K562 (cell line): Measurements from ENCODE around the gene SLC48A1. TPM values are rescaled to one million over a fixed set of nuclear protein-coding genes. Genes with fewer than 3 reads are reported as not detected.
A peak's percentile ranks its signal among the peaks of the same experiment; 100 is the strongest.

Experiments used
- ERF ChIP-seq: fragments of 450-650 bp; formaldehyde crosslinking; IDR thresholded peaks from 2 replicates; pipeline ENCODE4 v1.4.0; 2020; ENCODE audit warnings: mild to moderate bottlenecking, mixed read lengths
- HSF4 ChIP-seq: fragments of 250-450 bp; sonication (Bioruptor Pico); IDR thresholded peaks from 2 replicates; pipeline ENCODE4 v2.1.2; 2022; ENCODE audit warnings: mild to moderate bottlenecking, moderate library complexity, borderline replicate concordance
- MAFK ChIP-seq: IDR thresholded peaks from 2 replicates; pipeline ENCODE4 v1.6.1; 2011; ENCODE audit warnings: low read length, improper control_type of control experiment
- MECOM ChIP-seq: fragments of 250-450 bp; sonication (Bioruptor Pico); IDR thresholded peaks from 2 replicates; pipeline ENCODE4 v1.8.0; 2022; ENCODE audit warnings: inconsistent platforms
- MTA2 ChIP-seq: fragments of 450-650 bp; IDR thresholded peaks from 2 replicates; pipeline ENCODE4 v1.6.1; 2016; ENCODE audit warnings: low read depth
- MTF1 ChIP-seq: fragments of 250-450 bp; sonication (Bioruptor Pico); IDR thresholded peaks from 2 replicates; pipeline ENCODE4 v1.9.0; 2021; ENCODE audit warnings: moderate library complexity, mild to moderate bottlenecking, inconsistent platforms, borderline replicate concordance
- MYC ChIP-seq, 2 experiments: fragments of 250-450 bp in 1 of 2; sonication (Bioruptor Pico) in 1 of 2; IDR thresholded peaks; 2 replicates each; pipeline versions ENCODE4 v1.5.1 to v1.6.1; 2012 to 2021; ENCODE audit warnings: low read depth in 2 of 2, borderline replicate concordance in 1 of 2, improper control_type of control experiment in 1 of 2, low read length in 1 of 2, mild to moderate bottlenecking in 1 of 2, moderate library complexity in 1 of 2
- NCOA4 ChIP-seq: fragments of 450-650 bp; IDR thresholded peaks from 2 replicates; pipeline ENCODE4 v1.6.1; 2018; ENCODE audit warnings: mild to moderate bottlenecking; ENCODE audit not compliant: partially characterized antibody
- NFRKB ChIP-seq: fragments of 450-650 bp; IDR thresholded peaks from 2 replicates; pipeline ENCODE4 v1.6.1; 2016; ENCODE audit warnings: low read depth
- POLR2B ChIP-seq: fragments of 450-650 bp; IDR thresholded peaks from 2 replicates; pipeline ENCODE4 v1.6.1; 2018; ENCODE audit warnings: low read depth; ENCODE audit not compliant: partially characterized antibody
- RBM39 ChIP-seq: fragments of 200-400 bp; formaldehyde crosslinking; optimal IDR thresholded peaks from 2 replicates; pipeline ENCODE3; 2018; ENCODE audit warnings: low read depth, low read length
- ZNF146 ChIP-seq: IDR thresholded peaks from one replicate; pipeline ENCODE4 v1.6.1; 2018; ENCODE audit warnings: missing compliant biosample characterization; ENCODE audit not compliant: unreplicated experiment
- ZNF444 ChIP-seq: fragments of 250-450 bp; sonication (Bioruptor Pico); IDR thresholded peaks from 2 replicates; pipeline ENCODE4 v1.4.0; 2020; ENCODE audit warnings: mild to moderate bottlenecking, moderate library complexity
- polyA plus RNA-seq, 8 experiments: library from polyadenylated mRNA; depleted of rRNA in 4 of 8; stranded (reverse) in 5 of 8; unstranded in 3 of 8; fragments of >200 nt; fragmentation: Nextera tagmentation in 2 of 8; fragmentation: Illumina TruSeq in 1 of 8; extraction: Ambion mirVana in 2 of 8; extraction: Trizol in 1 of 8; gene quantifications; 2 replicates each; pipeline versions ENCODE4 v1.2.1 to v1.2.3, GENCODE V29; 2011 to 2014; ENCODE audit warnings: inconsistent platforms in 1 of 8, missing spikeins in 1 of 8
- total RNA-seq, 7 experiments: library from RNA; depleted of rRNA in 6 of 7; stranded (reverse); fragments of >200 nt in 6 of 7; fragmentation: Illumina TruSeq in 2 of 7; extraction: Trizol in 2 of 7; gene quantifications; 2 replicates each; pipeline versions ENCODE4 v1.2.1 to v1.2.3, GENCODE V29; 2011 to 2021; ENCODE audit warnings: low replicate concordance in 1 of 7
- TF ChIP-seq, protein P1 (sequence below), 2 experiments: fragments of 450-650 bp; IDR thresholded peaks; 2 replicates each; pipeline ENCODE4 v1.6.1; 2016; ENCODE audit warnings: mild to moderate bottlenecking in 2 of 2, borderline replicate concordance in 1 of 2, low read depth in 1 of 2, moderate library complexity in 1 of 2
- TF ChIP-seq, protein P2 (sequence below), 2 experiments: fragments of 450-650 bp; conservative IDR thresholded peaks; 2 replicates each; pipeline ENCODE4 v1.6.1; 2017; ENCODE audit warnings: mild to moderate bottlenecking in 2 of 2, moderate library complexity in 2 of 2
- TF ChIP-seq, protein P3 (sequence below): sonication (generic); formaldehyde crosslinking; IDR thresholded peaks from 2 replicates; pipeline ENCODE4 v1.8.0; 2022; ENCODE audit warnings: mild to moderate bottlenecking, missing genetic modification reagents
- TF ChIP-seq, protein P4 (sequence below): fragments of 250-450 bp; sonication (Bioruptor Pico); IDR thresholded peaks from 2 replicates; pipeline ENCODE4 v1.9.0; 2021; ENCODE audit warnings: mild to moderate bottlenecking

The SLC48A1 gene
- total and polyA plus RNA-seq, 9 of the 15 experiments (the other 6 are each of a cell fraction or from before 2014, with no cell fraction given) = 10.7 to 37.5 (median 18.7) TPM

DNA sequence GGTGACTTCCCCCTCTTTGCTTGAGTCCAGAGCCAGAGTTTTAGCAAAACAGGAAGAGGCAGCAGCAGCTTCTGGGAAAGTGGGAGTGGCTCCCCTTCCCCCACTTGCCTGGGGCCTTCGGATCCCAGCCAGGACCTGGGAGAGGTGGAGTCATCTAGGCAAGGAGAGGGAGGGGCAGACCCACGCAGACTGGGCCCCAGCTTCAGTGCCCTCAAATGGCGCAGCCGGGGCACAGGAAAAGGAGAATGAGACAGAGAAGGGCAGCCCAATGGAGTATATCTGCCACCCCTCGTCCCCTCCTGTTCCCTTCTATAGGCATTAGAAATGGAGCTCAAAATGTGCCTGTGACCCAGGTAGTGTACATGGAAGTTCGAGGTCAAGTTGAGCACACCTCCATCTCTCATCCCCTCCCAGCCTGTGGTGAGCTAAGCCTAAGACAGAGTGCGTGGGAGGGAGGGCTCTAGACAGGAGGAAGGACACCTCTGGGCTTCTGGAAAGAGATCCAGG is 56.0 kb downstream of the SLC48A1 start (continued):
- TF ChIP-seq, protein P1, sequence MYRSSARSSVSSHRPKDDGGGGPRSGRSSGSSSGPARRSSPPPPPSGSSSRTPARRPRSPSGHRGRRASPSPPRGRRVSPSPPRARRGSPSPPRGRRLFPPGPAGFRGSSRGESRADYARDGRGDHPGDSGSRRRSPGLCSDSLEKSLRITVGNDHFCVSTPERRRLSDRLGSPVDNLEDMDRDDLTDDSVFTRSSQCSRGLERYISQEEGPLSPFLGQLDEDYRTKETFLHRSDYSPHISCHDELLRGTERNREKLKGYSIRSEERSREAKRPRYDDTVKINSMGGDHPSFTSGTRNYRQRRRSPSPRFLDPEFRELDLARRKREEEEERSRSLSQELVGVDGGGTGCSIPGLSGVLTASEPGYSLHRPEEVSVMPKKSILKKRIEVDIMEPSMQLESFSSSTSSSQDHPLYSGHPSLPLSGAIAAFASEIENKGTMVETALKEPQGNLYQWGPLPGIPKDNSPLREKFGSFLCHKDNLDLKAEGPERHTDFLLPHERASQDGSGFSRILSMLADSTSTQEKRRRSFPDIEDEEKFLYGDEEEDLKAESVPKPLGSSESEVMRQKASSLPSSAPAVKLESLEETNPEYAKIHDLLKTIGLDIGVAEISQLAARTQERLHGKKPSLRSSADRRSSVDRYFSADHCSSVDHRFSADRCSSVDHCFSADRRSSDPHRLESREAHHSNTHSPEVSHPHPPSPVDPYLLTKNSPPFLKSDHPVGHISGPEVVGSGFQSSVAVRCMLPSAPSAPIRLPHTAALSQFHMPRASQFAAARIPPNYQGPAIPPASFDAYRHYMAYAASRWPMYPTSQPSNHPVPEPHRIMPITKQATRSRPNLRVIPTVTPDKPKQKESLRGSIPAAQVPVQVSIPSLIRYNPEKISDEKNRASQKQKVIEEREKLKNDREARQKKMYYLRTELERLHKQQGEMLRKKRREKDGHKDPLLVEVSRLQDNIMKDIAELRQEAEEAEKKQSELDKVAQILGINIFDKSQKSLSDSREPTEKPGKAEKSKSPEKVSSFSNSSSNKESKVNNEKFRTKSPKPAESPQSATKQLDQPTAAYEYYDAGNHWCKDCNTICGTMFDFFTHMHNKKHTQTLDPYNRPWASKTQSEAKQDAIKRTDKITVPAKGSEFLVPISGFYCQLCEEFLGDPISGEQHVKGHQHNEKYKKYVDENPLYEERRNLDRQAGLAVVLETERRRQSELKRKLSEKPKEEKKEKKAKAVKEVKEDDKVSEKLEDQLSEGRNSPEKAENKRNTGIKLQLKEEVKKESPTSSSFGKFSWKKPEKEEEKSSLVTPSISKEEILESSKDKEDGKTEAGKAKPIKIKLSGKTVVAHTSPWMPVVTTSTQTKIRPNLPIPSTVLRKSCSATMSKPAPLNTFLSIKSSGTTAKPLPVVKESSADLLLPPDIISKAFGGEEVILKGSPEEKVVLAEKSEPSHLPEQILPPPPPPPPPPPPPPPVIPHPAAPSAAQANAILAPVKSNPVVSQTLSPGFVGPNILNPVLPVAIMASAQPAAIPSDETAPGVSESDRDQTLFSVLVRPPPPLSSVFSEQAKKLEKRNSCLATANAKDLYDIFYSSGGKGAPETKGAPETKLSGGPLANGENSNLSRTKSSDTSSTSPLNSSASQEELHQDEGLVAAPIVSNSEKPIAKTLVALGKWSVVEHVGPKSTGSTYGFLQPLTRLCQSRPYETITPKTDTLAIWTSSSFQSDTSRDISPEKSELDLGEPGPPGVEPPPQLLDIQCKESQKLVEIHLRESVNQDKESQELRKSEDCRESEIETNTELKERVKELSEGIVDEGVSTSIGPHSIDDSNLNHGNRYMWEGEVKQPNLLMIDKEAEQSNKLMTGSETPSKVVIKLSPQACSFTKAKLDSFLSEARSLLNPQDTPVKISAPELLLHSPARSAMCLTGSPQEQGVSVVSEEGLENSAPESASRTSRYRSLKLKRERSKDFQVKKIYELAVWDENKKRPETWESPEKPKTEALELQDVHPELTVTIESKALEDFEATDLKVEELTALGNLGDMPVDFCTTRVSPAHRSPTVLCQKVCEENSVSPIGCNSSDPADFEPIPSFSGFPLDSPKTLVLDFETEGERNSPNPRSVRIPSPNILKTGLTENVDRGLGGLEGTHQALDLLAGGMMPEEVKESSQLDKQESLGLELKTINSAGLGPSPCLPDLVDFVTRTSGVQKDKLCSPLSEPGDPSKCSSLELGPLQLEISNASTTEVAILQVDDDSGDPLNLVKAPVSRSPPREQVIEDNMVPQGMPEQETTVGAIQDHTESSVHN (IDR thresholded peaks at IDR 0.05; ENCODE audit: borderline replicate concordance in 1 of 2, low read depth in 1 of 2) = no peak
- TF ChIP-seq POLR2B (peak; percentile 18), NFRKB (peak; percentile 65; the same call in 1 of the 2 replicates), NCOA4 (no peak), ERF (CRISPR knock-in tag) (no peak), MYC (IDR thresholded peaks at IDR 0.05; ENCODE audit: low read depth, low read length) (peak; percentile 43; the same call in 1 of the 2 replicates), MYC (CRISPR knock-in tag; IDR thresholded peaks at IDR 0.05; ENCODE audit: borderline replicate concordance, low read depth) (no peak), MTA2 (no peak), RBM39 (no peak), ZNF146 (CRISPR knock-in tag) (no peak), MAFK (no peak), HSF4 (CRISPR knock-in tag) (no peak), MTF1 (no peak), ZNF444 (no peak), MECOM (peak; percentile 51; the same call in 1 of the 2 replicates)
- TF ChIP-seq, protein P2, sequence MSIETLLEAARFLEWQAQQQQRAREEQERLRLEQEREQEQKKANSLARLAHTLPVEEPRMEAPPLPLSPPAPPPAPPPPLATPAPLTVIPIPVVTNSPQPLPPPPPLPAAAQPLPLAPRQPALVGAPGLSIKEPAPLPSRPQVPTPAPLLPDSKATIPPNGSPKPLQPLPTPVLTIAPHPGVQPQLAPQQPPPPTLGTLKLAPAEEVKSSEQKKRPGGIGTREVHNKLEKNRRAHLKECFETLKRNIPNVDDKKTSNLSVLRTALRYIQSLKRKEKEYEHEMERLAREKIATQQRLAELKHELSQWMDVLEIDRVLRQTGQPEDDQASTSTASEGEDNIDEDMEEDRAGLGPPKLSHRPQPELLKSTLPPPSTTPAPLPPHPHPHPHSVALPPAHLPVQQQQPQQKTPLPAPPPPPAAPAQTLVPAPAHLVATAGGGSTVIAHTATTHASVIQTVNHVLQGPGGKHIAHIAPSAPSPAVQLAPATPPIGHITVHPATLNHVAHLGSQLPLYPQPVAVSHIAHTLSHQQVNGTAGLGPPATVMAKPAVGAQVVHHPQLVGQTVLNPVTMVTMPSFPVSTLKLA (conservative IDR thresholded peaks at IDR 0.05) = peak in 1 of 2 experiments; percentile 41; a peak in 2 of 4 replicates
- TF ChIP-seq, protein P3, sequence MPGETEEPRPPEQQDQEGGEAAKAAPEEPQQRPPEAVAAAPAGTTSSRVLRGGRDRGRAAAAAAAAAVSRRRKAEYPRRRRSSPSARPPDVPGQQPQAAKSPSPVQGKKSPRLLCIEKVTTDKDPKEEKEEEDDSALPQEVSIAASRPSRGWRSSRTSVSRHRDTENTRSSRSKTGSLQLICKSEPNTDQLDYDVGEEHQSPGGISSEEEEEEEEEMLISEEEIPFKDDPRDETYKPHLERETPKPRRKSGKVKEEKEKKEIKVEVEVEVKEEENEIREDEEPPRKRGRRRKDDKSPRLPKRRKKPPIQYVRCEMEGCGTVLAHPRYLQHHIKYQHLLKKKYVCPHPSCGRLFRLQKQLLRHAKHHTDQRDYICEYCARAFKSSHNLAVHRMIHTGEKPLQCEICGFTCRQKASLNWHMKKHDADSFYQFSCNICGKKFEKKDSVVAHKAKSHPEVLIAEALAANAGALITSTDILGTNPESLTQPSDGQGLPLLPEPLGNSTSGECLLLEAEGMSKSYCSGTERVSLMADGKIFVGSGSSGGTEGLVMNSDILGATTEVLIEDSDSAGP (CRISPR knock-in tag) = no peak
- TF ChIP-seq, protein P4, sequence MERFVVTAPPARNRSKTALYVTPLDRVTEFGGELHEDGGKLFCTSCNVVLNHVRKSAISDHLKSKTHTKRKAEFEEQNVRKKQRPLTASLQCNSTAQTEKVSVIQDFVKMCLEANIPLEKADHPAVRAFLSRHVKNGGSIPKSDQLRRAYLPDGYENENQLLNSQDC (CRISPR knock-in tag) = no peak
